WTC11 (cell line): ENCODE measurements around the gene PRTN3. TPM values are rescaled to one million over a fixed set of nuclear protein-coding genes. Genes with fewer than 3 reads are reported as not detected.

Experiments used
- ATAC-seq: fragments of 200-7000 bp; cut with Tn5 transposase; 2 replicates; pipeline ENCODE4 v1.10.0; 2021; ENCODE audit warnings: mild to moderate bottlenecking, moderate library complexity
- CTCF ChIA-PET: fragments of 300-600 bp; sonication (Branson Sonifier 250); formaldehyde crosslinking; loops from one replicate; lab custom pipeline; 2021; ENCODE audit warnings: antibody characterized with exemption; lab: Charles Lee
- POLR2A ChIA-PET: fragments of 350-600 bp; sonication (Branson Sonifier 250); formaldehyde crosslinking; loops from one replicate; lab custom pipeline; 2021; ENCODE audit warnings: antibody characterized with exemption; lab: Charles Lee
- DNase-seq: peaks from one replicate; pipeline ENCODE4 v3.0.0; 2021; ENCODE audit warnings: low spot score
- H3K27ac Mint-ChIP-seq: 2 replicates; pipeline ENCODE4 v1.8.0; 2021; ENCODE audit warnings: mixed read lengths
- H3K27me3 Mint-ChIP-seq: 2 replicates; pipeline ENCODE4 v1.8.0; 2021; ENCODE audit warnings: low read depth, mild to moderate bottlenecking, moderate library complexity, mixed read lengths
- H3K36me3 Mint-ChIP-seq: 2 replicates; pipeline ENCODE4 v1.8.0; 2021; ENCODE audit warnings: mixed read lengths
- H3K4me1 Mint-ChIP-seq: 2 replicates; pipeline ENCODE4 v1.8.0; 2022; ENCODE audit warnings: mixed read lengths
- H3K4me3 Mint-ChIP-seq: 2 replicates; pipeline ENCODE4 v1.8.0; 2021; ENCODE audit warnings: mild to moderate bottlenecking, moderate library complexity, mixed read lengths
- H3K9me3 Mint-ChIP-seq: 2 replicates; pipeline ENCODE4 v1.8.0; 2021; ENCODE audit warnings: mixed read lengths
- CDX4 ChIP-seq: fragments of 250-450 bp; sonication (Bioruptor Pico); IDR thresholded peaks from 2 replicates; pipeline ENCODE4 v1.9.0; 2021; ENCODE audit warnings: moderate library complexity, mild to moderate bottlenecking, inconsistent platforms, borderline replicate concordance
- CREB1 ChIP-seq: sonication (generic); formaldehyde crosslinking; IDR thresholded peaks from 2 replicates; pipeline ENCODE4 v1.8.0; 2023; ENCODE audit warnings: mild to moderate bottlenecking, missing genetic modification reagents
- FOXP1 ChIP-seq: sonication (generic); formaldehyde crosslinking; IDR thresholded peaks from 2 replicates; pipeline ENCODE4 v1.8.0; 2022; ENCODE audit warnings: missing genetic modification reagents, mild to moderate bottlenecking, moderate library complexity, borderline replicate concordance
- HMGXB4 ChIP-seq: sonication (generic); formaldehyde crosslinking; IDR thresholded peaks from 2 replicates; pipeline ENCODE4 v1.8.1; 2023; ENCODE audit warnings: mild to moderate bottlenecking, moderate library complexity, missing genetic modification reagents
- JUN ChIP-seq: sonication (generic); formaldehyde crosslinking; IDR thresholded peaks from 2 replicates; pipeline ENCODE4 v1.8.0; 2023; ENCODE audit warnings: mild to moderate bottlenecking, missing genetic modification reagents
- MXD4 ChIP-seq: fragments of 250-450 bp; sonication (Bioruptor Pico); IDR thresholded peaks from 2 replicates; pipeline ENCODE4 v1.8.0; 2021; ENCODE audit warnings: mild to moderate bottlenecking, moderate library complexity, borderline replicate concordance
- NFE2L1 ChIP-seq: sonication (generic); formaldehyde crosslinking; IDR thresholded peaks from 2 replicates; pipeline ENCODE4 v1.8.1; 2023; ENCODE audit warnings: missing genetic modification reagents
- PRRX2 ChIP-seq: fragments of 250-450 bp; sonication (Bioruptor Pico); IDR thresholded peaks from 2 replicates; pipeline ENCODE4 v1.8.0; 2021; ENCODE audit warnings: mild to moderate bottlenecking
- RORB ChIP-seq: fragments of 250-450 bp; sonication (Bioruptor Pico); IDR thresholded peaks from 2 replicates; pipeline ENCODE4 v1.9.0; 2021; ENCODE audit warnings: mild to moderate bottlenecking
- ZBTB43 ChIP-seq: sonication (generic); formaldehyde crosslinking; IDR thresholded peaks from 2 replicates; pipeline ENCODE4 v1.8.1; 2023; ENCODE audit warnings: mild to moderate bottlenecking, missing genetic modification reagents
- ZNF121 ChIP-seq: sonication (generic); formaldehyde crosslinking; IDR thresholded peaks from 2 replicates; pipeline ENCODE4 v1.8.0; 2023; ENCODE audit warnings: missing genetic modification reagents
- ZNF219 ChIP-seq: sonication (generic); formaldehyde crosslinking; IDR thresholded peaks from 2 replicates; pipeline ENCODE4 v1.8.0; 2023; ENCODE audit warnings: missing genetic modification reagents, mild to moderate bottlenecking, borderline replicate concordance
- ZNF416 ChIP-seq: fragments of 250-450 bp; sonication (Bioruptor Pico); IDR thresholded peaks from 2 replicates; pipeline ENCODE4 v1.9.0; 2021; ENCODE audit warnings: mild to moderate bottlenecking, inconsistent platforms
- ZNF512 ChIP-seq: sonication (generic); formaldehyde crosslinking; IDR thresholded peaks from 2 replicates; pipeline ENCODE4 v1.8.1; 2022; ENCODE audit warnings: missing genetic modification reagents, borderline replicate concordance
- total RNA-seq: library from RNA; stranded (reverse); gene quantifications from 3 replicates; pipeline ENCODE4 v1.2.3, GENCODE V29; 2021
- TF ChIP-seq, protein P1 (sequence below): sonication (generic); formaldehyde crosslinking; IDR thresholded peaks from 2 replicates; pipeline ENCODE4 v1.8.0; 2022; ENCODE audit warnings: mild to moderate bottlenecking, missing genetic modification reagents
- TF ChIP-seq, protein P2 (sequence below): sonication (generic); formaldehyde crosslinking; IDR thresholded peaks from 2 replicates; pipeline ENCODE4 v1.8.1; 2022; ENCODE audit warnings: mild to moderate bottlenecking, moderate library complexity, missing genetic modification reagents
- TF ChIP-seq, protein P3 (sequence below): sonication (generic); formaldehyde crosslinking; conservative IDR thresholded peaks from 2 replicates; pipeline ENCODE4 v1.8.1; 2022; ENCODE audit warnings: mild to moderate bottlenecking, missing genetic modification reagents
- TF ChIP-seq, protein P4 (sequence below): fragments of 250-450 bp; sonication (Bioruptor Pico); IDR thresholded peaks from 2 replicates; pipeline ENCODE4 v1.9.0; 2021; ENCODE audit warnings: mild to moderate bottlenecking
- TF ChIP-seq, protein P5 (sequence below): sonication (generic); formaldehyde crosslinking; IDR thresholded peaks from 2 replicates; pipeline ENCODE4 v1.8.0; 2022; ENCODE audit warnings: missing genetic modification reagents

The PRTN3 gene
- total RNA-seq, 1 experiment from 2014 or later: 0.61 TPM

DNA sequence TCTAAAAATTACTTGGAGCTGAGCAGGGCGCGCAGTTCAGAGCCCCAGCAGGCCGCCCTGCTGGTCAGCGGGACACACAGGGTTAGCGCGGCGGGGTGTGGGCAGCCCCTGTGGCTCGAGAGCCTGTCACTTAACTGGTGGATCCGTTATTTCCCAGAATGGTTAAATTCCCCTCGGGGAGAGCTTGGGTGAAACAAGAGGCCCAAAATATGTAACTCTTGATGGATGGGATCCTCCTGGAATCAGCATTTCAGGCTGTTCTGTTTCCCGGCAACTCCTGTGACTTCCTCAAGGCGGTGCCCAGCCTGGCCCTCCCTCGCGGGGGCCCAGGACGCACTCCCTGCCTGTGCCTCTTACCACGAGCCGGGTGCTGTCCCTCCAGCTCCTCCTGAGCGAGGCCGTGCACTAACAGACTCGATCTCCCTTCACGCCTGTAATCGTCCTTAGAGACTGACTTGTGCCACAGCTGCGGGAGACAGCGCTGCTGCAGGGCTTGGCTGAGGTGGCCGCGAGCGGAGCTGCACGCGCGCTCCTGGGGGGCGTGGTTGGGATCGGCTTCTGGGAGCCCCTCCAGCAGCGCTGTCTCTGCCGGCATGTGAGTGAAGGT, 33.9 kb upstream of the PRTN3 start:
- POLR2A ChIA-PET: no interaction called here
- H3K4me3 Mint-ChIP-seq: no peak overlapping the region
- peaks cover 60% of the 10 kb centered on the region for H3K36me3 Mint-ChIP-seq
- CTCF ChIA-PET: interaction anchor here (1.4 kb wide), 1 partner anchor 34 kb away, joined by 3 read pairs; no protein-coding TSS in a partner anchor
- DNase-seq (no peak), ATAC-seq (no peak)
- no peaks in the 10 kb centered on the region for H3K9me3 Mint-ChIP-seq
- peaks cover 14% of the 10 kb centered on the region for H3K4me1 Mint-ChIP-seq
- H3K27ac Mint-ChIP-seq: peak overlapping the region; percentile 57; the same call in 1 of the 2 replicates
- H3K27me3 Mint-ChIP-seq: no peaks in the 10 kb centered on the region
- TF ChIP-seq, protein P1, sequence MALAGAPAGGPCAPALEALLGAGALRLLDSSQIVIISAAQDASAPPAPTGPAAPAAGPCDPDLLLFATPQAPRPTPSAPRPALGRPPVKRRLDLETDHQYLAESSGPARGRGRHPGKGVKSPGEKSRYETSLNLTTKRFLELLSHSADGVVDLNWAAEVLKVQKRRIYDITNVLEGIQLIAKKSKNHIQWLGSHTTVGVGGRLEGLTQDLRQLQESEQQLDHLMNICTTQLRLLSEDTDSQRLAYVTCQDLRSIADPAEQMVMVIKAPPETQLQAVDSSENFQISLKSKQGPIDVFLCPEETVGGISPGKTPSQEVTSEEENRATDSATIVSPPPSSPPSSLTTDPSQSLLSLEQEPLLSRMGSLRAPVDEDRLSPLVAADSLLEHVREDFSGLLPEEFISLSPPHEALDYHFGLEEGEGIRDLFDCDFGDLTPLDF (CRISPR knock-in tag): no peak
- TF ChIP-seq, protein P2, sequence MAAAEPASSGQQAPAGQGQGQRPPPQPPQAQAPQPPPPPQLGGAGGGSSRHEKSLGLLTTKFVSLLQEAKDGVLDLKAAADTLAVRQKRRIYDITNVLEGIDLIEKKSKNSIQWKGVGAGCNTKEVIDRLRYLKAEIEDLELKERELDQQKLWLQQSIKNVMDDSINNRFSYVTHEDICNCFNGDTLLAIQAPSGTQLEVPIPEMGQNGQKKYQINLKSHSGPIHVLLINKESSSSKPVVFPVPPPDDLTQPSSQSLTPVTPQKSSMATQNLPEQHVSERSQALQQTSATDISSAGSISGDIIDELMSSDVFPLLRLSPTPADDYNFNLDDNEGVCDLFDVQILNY (CRISPR knock-in tag): no peak
- TF ChIP-seq ZBTB43 (no peak), CDX4 (no peak), MXD4 (CRISPR knock-in tag) (no peak), ZNF416 (CRISPR knock-in tag) (no peak), ZNF219 (CRISPR knock-in tag) (no peak), ZNF121 (CRISPR knock-in tag) (no peak), JUN (CRISPR knock-in tag) (no peak), CREB1 (CRISPR knock-in tag) (no peak), RORB (CRISPR knock-in tag) (no peak), ZNF512 (CRISPR knock-in tag) (no peak), PRRX2 (CRISPR knock-in tag) (no peak), FOXP1 (CRISPR knock-in tag) (no peak), NFE2L1 (CRISPR knock-in tag) (no peak), HMGXB4 (CRISPR knock-in tag) (no peak)
- TF ChIP-seq, protein P3, sequence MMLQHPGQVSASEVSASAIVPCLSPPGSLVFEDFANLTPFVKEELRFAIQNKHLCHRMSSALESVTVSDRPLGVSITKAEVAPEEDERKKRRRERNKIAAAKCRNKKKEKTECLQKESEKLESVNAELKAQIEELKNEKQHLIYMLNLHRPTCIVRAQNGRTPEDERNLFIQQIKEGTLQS: no peak
- TF ChIP-seq, protein P4, sequence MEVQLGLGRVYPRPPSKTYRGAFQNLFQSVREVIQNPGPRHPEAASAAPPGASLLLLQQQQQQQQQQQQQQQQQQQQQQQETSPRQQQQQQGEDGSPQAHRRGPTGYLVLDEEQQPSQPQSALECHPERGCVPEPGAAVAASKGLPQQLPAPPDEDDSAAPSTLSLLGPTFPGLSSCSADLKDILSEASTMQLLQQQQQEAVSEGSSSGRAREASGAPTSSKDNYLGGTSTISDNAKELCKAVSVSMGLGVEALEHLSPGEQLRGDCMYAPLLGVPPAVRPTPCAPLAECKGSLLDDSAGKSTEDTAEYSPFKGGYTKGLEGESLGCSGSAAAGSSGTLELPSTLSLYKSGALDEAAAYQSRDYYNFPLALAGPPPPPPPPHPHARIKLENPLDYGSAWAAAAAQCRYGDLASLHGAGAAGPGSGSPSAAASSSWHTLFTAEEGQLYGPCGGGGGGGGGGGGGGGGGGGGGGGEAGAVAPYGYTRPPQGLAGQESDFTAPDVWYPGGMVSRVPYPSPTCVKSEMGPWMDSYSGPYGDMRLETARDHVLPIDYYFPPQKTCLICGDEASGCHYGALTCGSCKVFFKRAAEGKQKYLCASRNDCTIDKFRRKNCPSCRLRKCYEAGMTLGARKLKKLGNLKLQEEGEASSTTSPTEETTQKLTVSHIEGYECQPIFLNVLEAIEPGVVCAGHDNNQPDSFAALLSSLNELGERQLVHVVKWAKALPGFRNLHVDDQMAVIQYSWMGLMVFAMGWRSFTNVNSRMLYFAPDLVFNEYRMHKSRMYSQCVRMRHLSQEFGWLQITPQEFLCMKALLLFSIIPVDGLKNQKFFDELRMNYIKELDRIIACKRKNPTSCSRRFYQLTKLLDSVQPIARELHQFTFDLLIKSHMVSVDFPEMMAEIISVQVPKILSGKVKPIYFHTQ: no peak
- TF ChIP-seq, protein P5, sequence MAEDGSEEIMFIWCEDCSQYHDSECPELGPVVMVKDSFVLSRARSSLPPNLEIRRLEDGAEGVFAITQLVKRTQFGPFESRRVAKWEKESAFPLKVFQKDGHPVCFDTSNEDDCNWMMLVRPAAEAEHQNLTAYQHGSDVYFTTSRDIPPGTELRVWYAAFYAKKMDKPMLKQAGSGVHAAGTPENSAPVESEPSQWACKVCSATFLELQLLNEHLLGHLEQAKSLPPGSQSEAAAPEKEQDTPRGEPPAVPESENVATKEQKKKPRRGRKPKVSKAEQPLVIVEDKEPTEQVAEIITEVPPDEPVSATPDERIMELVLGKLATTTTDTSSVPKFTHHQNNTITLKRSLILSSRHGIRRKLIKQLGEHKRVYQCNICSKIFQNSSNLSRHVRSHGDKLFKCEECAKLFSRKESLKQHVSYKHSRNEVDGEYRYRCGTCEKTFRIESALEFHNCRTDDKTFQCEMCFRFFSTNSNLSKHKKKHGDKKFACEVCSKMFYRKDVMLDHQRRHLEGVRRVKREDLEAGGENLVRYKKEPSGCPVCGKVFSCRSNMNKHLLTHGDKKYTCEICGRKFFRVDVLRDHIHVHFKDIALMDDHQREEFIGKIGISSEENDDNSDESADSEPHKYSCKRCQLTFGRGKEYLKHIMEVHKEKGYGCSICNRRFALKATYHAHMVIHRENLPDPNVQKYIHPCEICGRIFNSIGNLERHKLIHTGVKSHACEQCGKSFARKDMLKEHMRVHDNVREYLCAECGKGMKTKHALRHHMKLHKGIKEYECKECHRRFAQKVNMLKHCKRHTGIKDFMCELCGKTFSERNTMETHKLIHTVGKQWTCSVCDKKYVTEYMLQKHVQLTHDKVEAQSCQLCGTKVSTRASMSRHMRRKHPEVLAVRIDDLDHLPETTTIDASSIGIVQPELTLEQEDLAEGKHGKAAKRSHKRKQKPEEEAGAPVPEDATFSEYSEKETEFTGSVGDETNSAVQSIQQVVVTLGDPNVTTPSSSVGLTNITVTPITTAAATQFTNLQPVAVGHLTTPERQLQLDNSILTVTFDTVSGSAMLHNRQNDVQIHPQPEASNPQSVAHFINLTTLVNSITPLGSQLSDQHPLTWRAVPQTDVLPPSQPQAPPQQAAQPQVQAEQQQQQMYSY (CRISPR knock-in tag): no peak
